GM19395 (cell line): ENCODE data around the gene TGFB1I1.
"Not testable (repeated sequence)": the region's sequence is repeated elsewhere in the genome, so short reads cannot be mapped to it uniquely, and the experiment has no call there.

Source experiments
- ATAC-seq: cut with Tn5 transposase; IDR thresholded peaks from one replicate; pipeline ENCODE4 v1.9.1; 2021; ENCODE audit warnings: mild to moderate bottlenecking, moderate library complexity; ENCODE audit not compliant: unreplicated experiment

TGFB1I1 gene

GRCh38 chr16:31467858-31468257, 4.1 kb upstream of the TGFB1I1 start:
- no peak for ATAC-seq

GRCh38 chr16:31470615-31471014, 1.3 kb upstream of the TGFB1I1 start:
- no peak for ATAC-seq

- no peak for ATAC-seq
Measured at GRCh38 chr16:31471241-31471874, 594 bp upstream of the TGFB1I1 start.

GRCh38 chr16:31472709-31473203, 804 bp downstream of the TGFB1I1 start:
- no peak for ATAC-seq

- ATAC-seq = no peak
Measured at GRCh38 chr16:31473264-31473984, 1.5 kb downstream of the TGFB1I1 start.

GRCh38 chr16:31474173-31474714, 2.3 kb downstream of the TGFB1I1 start:
- no peak for ATAC-seq

GRCh38 chr16:31474773-31475738, 3.1 kb downstream of the TGFB1I1 start:
- no peak for ATAC-seq

- no peak for ATAC-seq
Measured at GRCh38 chr16:31475946-31476302, 4.0 kb downstream of the TGFB1I1 start.

GRCh38 chr16:31476303-31477219, 4.6 kb downstream of the TGFB1I1 start:
- ATAC-seq = peak; percentile 45

GRCh38 chr16:31477220-31478216, 5.6 kb downstream of the TGFB1I1 start:
- ATAC-seq = peak; percentile 39

- no peak for ATAC-seq
Measured at GRCh38 chr16:31478956-31479355, 7.0 kb downstream of the TGFB1I1 start.

- no peak for ATAC-seq
Measured at GRCh38 chr16:31479751-31480150, 7.8 kb downstream of the TGFB1I1 start.

GRCh38 chr16:31480851-31481536, 9.0 kb downstream of the TGFB1I1 start:
- no peak for ATAC-seq

GRCh38 chr16:31483081-31483480, 11.1 kb downstream of the TGFB1I1 start, which contains the start of gene SLC5A2:
TSS of gene SLC5A2 (plus strand) at chr16:31483123. CDS start at chr16:31483137, 14 bp downstream.
- no peak for ATAC-seq

GRCh38 chr16:31484048-31484447, 12.1 kb downstream of the TGFB1I1 start:
- ATAC-seq = not testable (repeated sequence)

GRCh38 chr16:31484491-31485171, 12.7 kb downstream of the TGFB1I1 start:
- ATAC-seq = no peak

GRCh38 chr16:31485571-31485970, 13.6 kb downstream of the TGFB1I1 start:
- ATAC-seq = no peak
